Endothelial cell of umbilical vein (primary cell): ENCODE results near the gene TRPM8. TPM values are rescaled to one million over a fixed set of nuclear protein-coding genes. Genes with fewer than 3 reads are reported as not detected.

Source experiments
- BruUV-seq: library from RNA; stranded (reverse); fragments of 400-500 nt; replicated peaks from 2 replicates; lab custom pipeline; 2021; lab: Mats Ljungman, UMichigan
- CTCF ChIA-PET: fragments of 300-600, 350-600 bp; sonication (Branson Sonifier 250); formaldehyde crosslinking; loops from one replicate; lab custom pipeline; 2021; ENCODE audit warnings: antibody characterized with exemption, inconsistent platforms; lab: Charles Lee
- POLR2A ChIA-PET: fragments of 300-600, 350-600 bp; sonication (Branson Sonifier 250); formaldehyde crosslinking; loops from one replicate; lab custom pipeline; 2021; ENCODE audit warnings: antibody characterized with exemption, inconsistent platforms; lab: Charles Lee
- DNase-seq: peaks from one replicate; pipeline ENCODE4 v3.0.0-alpha.2; 2011; ENCODE audit warnings: low read depth, low spot score
- FAIRE-seq: peaks from 2 replicates; lab custom pipeline; 2011; peaks lifted over from hg19 to GRCh38; lab: Jason Lieb, UNC
- H2AFZ ChIP-seq: 2 replicates; pipeline ENCODE4 v1.6.0; 2012; ENCODE audit warnings: low read depth, low read length, control low read depth, inconsistent platforms
- H3K27ac ChIP-seq: 2 replicates; pipeline ENCODE4 v1.5.1; 2011; ENCODE audit warnings: low read depth, mild to moderate bottlenecking, control low read depth, low read length, moderate library complexity; ENCODE audit not compliant: insufficient read depth
- H3K27me3 ChIP-seq, 2 experiments: 2 replicates each; pipeline versions ENCODE4 v1.6.0 to v1.6.1; 2011; ENCODE audit warnings: low read length in 2 of 2, mixed read lengths in 1 of 2; ENCODE audit not compliant: control insufficient read depth in 2 of 2, insufficient read depth in 2 of 2
- H3K36me3 ChIP-seq, 2 experiments: 2 replicates in 1 of 2; 3 replicates in 1 of 2; pipeline ENCODE4 v1.5.1; 2011; ENCODE audit warnings: low read length in 2 of 2, mild to moderate bottlenecking in 1 of 2, moderate library complexity in 1 of 2; ENCODE audit not compliant: control insufficient read depth in 2 of 2, insufficient read depth in 2 of 2; ENCODE audit errors: extremely low read depth in 1 of 2
- H3K4me1 ChIP-seq: 3 replicates; pipeline ENCODE4 v1.5.1; 2011; ENCODE audit warnings: mild to moderate bottlenecking, low read length; ENCODE audit not compliant: control insufficient read depth, insufficient read depth; ENCODE audit errors: extremely low read depth
- H3K4me2 ChIP-seq: 2 replicates; pipeline ENCODE4 v1.6.1; 2011; ENCODE audit warnings: low read length, control low read depth, mixed read lengths; ENCODE audit not compliant: insufficient read depth
- H3K4me3 ChIP-seq, 3 experiments: fragments of 200-600 bp in 1 of 3; sonication (generic), shearing (Covaris generic) in 1 of 3; replicated peaks in 1 of 3; 2 replicates each; pipeline ENCODE4 v1.5.1; 2011 to 2016; ENCODE audit warnings: control low read depth in 3 of 3, low read length in 3 of 3, mild to moderate bottlenecking in 2 of 3, inconsistent platforms in 1 of 3, low read depth in 1 of 3, moderate library complexity in 1 of 3; ENCODE audit not compliant: insufficient read depth in 1 of 3
- H3K79me2 ChIP-seq: 2 replicates; pipeline ENCODE4 v1.6.0; 2012; ENCODE audit warnings: low read length, inconsistent platforms; ENCODE audit not compliant: control insufficient read depth, insufficient read depth
- H3K9ac ChIP-seq: replicated peaks from 2 replicates; pipeline ENCODE3; 2011; ENCODE audit warnings: low read length, control low read depth; ENCODE audit not compliant: insufficient read depth; ENCODE audit errors: extremely low read depth
- H3K9me1 ChIP-seq: replicated peaks from 3 replicates; pipeline ENCODE4 v1.6.0; 2011; ENCODE audit warnings: mild to moderate bottlenecking, low read length; ENCODE audit not compliant: control insufficient read depth, insufficient read depth; ENCODE audit errors: extremely low read depth
- H3K9me3 ChIP-seq: replicated peaks from 2 replicates; pipeline ENCODE4 v1.5.1; 2012; ENCODE audit warnings: low read length, inconsistent platforms; ENCODE audit not compliant: control insufficient read depth, insufficient read depth
- H4K20me1 ChIP-seq: replicated peaks from 2 replicates; pipeline ENCODE3; 2011; ENCODE audit warnings: mild to moderate bottlenecking, low read length; ENCODE audit not compliant: control insufficient read depth, insufficient read depth; ENCODE audit errors: extremely low read depth
- EZH2 ChIP-seq: IDR thresholded peaks from 2 replicates; pipeline ENCODE4 v1.6.1; 2012; ENCODE audit warnings: borderline replicate concordance, low read depth, mild to moderate bottlenecking, moderate library complexity, low read length, inconsistent platforms; ENCODE audit not compliant: severe bottlenecking
- FOS ChIP-seq: IDR thresholded peaks from 2 replicates; pipeline ENCODE4 v1.6.1; 2011; ENCODE audit warnings: mild to moderate bottlenecking, low read length, moderate library complexity, borderline replicate concordance; ENCODE audit not compliant: insufficient read depth
- GATA2 ChIP-seq: IDR thresholded peaks from 2 replicates; pipeline ENCODE4 v1.7.0; 2011; ENCODE audit warnings: low read depth, mild to moderate bottlenecking, moderate library complexity, mixed read lengths, low read length; ENCODE audit not compliant: insufficient read length, insufficient read depth
- JUN ChIP-seq: IDR thresholded peaks from 2 replicates; pipeline ENCODE4 v1.6.1; 2011; ENCODE audit warnings: borderline replicate concordance, low read depth; ENCODE audit not compliant: insufficient read length, insufficient read depth
- MYC ChIP-seq: IDR thresholded peaks from one replicate; pipeline ENCODE4 v1.6.1; 2011; ENCODE audit warnings: mild to moderate bottlenecking, low read depth, low read length
- POLR2A ChIP-seq: IDR thresholded peaks from 2 replicates; pipeline ENCODE4 v1.6.1; 2012; ENCODE audit warnings: low read depth, mild to moderate bottlenecking, control low read depth, low read length
- POLR2AphosphoS5 ChIP-seq: IDR thresholded peaks from 2 replicates; pipeline ENCODE4 v1.6.1; 2012; ENCODE audit warnings: low read depth, mild to moderate bottlenecking, control low read depth, low read length, moderate library complexity; ENCODE audit not compliant: insufficient read depth
- dilution Hi-C: fragments of 300-500 bp; cut with MboI; formaldehyde crosslinking; loops from one replicate; pipeline ENCODE4 v1.15.0; 2019; ENCODE audit warnings: low sequenced_read_pairs; ENCODE audit not compliant: extremely low pct_ligation_motif_present
- intact Hi-C: fragments of 100-400 bp; cut with micrococcal nuclease; formaldehyde crosslinking; loops from one replicate; pipeline ENCODE4 v1.10.0; 2022
- polyA plus RNA-seq, 4 experiments: library from polyadenylated mRNA; depleted of rRNA in 3 of 4; stranded (reverse) in 3 of 4; unstranded in 1 of 4; fragments of >200 nt; gene quantifications; 2 replicates each; pipeline versions ENCODE4 v1.2.1 to v1.2.3, GENCODE V29; 2011 to 2012; ENCODE audit warnings: missing spikeins in 1 of 4
- total RNA-seq: library from RNA; stranded (reverse); gene quantifications from 2 replicates; pipeline ENCODE4 v1.2.3, GENCODE V29; 2021
- TF ChIP-seq, protein P1 (sequence below): IDR thresholded peaks from 2 replicates; pipeline ENCODE4 v1.6.1; 2011; ENCODE audit not compliant: insufficient read depth, insufficient read length
- TF ChIP-seq, protein P2 (sequence below), 2 donors: IDR thresholded peaks; 1 replicate in 1 of 2; 2 replicates in 1 of 2; pipeline ENCODE4 v1.5.1; 2011; ENCODE audit warnings: low read length in 2 of 2, mild to moderate bottlenecking in 2 of 2, moderate library complexity in 2 of 2, control low read depth in 1 of 2, inconsistent platforms in 1 of 2, low read depth in 1 of 2; ENCODE audit not compliant: insufficient read depth in 1 of 2; ENCODE audit errors: extremely low read depth in 1 of 2

The TRPM8 gene
- total and polyA plus RNA-seq, 2 donors (not counting 3 experiments of a cell fraction or from before 2014, with no cell fraction given), result not detected

DNA sequence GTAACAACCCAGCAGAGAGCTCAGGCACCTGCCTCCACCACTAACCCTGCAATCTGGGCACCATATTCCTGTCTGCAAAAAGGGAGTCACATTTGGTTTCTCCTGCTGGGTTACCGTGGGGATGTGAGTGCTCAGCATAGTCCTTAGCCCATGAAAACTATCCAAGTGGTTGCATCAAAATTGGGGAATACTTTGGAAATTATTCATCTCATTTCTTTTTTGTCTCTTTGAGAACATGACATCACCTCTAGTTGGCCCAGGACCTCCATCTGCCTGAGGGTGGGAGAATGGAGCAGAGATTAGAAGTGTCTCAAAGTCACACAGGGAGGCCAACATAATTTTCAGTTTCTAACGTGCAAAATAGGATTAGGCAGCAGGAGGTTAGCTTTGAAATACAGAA is 114.0 kb downstream of the TRPM8 start:
- Histone ChIP-seq H3K4me3 (no peak overlapping the region), H3K27me3 (no peaks in the 10 kb centered on the region), H4K20me1 (no peaks in the 10 kb centered on the region), H3K27ac (no peak overlapping the region), H3K9me3 (no peaks in the 10 kb centered on the region), H3K9ac (no peak overlapping the region), H3K9me1 (no peaks in the 10 kb centered on the region), H3K4me1 (peaks cover 24% of the 10 kb centered on the region), H3K36me3 (no peaks in the 10 kb centered on the region), H3K4me2 (no peak overlapping the region), H2AFZ (no peak overlapping the region), H3K79me2 (no peaks in the 10 kb centered on the region)
- no TSS peak for BruUV-seq
- TF ChIP-seq, protein P1, sequence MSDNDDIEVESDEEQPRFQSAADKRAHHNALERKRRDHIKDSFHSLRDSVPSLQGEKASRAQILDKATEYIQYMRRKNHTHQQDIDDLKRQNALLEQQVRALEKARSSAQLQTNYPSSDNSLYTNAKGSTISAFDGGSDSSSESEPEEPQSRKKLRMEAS, result no peak
- TF ChIP-seq MYC (no peak), GATA2 (no peak), JUN (no peak), POLR2AphosphoS5 (no peak), FOS (no peak), EZH2 (no peak), POLR2A (no peak)
- TF ChIP-seq, protein P2, sequence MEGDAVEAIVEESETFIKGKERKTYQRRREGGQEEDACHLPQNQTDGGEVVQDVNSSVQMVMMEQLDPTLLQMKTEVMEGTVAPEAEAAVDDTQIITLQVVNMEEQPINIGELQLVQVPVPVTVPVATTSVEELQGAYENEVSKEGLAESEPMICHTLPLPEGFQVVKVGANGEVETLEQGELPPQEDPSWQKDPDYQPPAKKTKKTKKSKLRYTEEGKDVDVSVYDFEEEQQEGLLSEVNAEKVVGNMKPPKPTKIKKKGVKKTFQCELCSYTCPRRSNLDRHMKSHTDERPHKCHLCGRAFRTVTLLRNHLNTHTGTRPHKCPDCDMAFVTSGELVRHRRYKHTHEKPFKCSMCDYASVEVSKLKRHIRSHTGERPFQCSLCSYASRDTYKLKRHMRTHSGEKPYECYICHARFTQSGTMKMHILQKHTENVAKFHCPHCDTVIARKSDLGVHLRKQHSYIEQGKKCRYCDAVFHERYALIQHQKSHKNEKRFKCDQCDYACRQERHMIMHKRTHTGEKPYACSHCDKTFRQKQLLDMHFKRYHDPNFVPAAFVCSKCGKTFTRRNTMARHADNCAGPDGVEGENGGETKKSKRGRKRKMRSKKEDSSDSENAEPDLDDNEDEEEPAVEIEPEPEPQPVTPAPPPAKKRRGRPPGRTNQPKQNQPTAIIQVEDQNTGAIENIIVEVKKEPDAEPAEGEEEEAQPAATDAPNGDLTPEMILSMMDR (IDR thresholded peaks at IDR 0.05; ENCODE audit: extremely low read depth in 1 of 2, insufficient read depth in 1 of 2, low read depth in 1 of 2, low read length in 2 of 2), result no peak
- dilution Hi-C loops (no loop called here), intact Hi-C loops (no loop called here)
- CTCF ChIA-PET, result no interaction called here
- FAIRE-seq (no peak), DNase-seq (no peak)
- POLR2A ChIA-PET, result no interaction called here
